Type B pancreatic cell (in vitro differentiated cells): ENCODE measurements around the gene SPATA3. TPM values are rescaled to one million over a fixed set of nuclear protein-coding genes. Genes with fewer than 3 reads are reported as not detected.
"Not testable (repeated sequence)": the region's sequence is repeated elsewhere in the genome, so short reads cannot be mapped to it uniquely, and the experiment has no call there.

Experiments
- DNase-seq: peaks from one replicate; pipeline ENCODE4 v3.0.0; 2021; ENCODE audit warnings: mixed read lengths; ENCODE audit not compliant: unreplicated experiment; ENCODE audit errors: extremely low spot score
- H3K27ac Mint-ChIP-seq: 2 replicates; pipeline ENCODE4 v1.8.0; 2021; ENCODE audit warnings: mild to moderate bottlenecking, mixed read lengths
- H3K27me3 Mint-ChIP-seq: 2 replicates; pipeline ENCODE4 v1.8.0; 2021; ENCODE audit warnings: mixed read lengths
- H3K36me3 Mint-ChIP-seq: 2 replicates; pipeline ENCODE4 v1.8.0; 2021; ENCODE audit warnings: mixed read lengths
- H3K4me1 Mint-ChIP-seq: one replicate; pipeline ENCODE4 v1.8.0; 2021; ENCODE audit warnings: mixed read lengths; ENCODE audit not compliant: unreplicated experiment
- H3K4me3 Mint-ChIP-seq: 2 replicates; pipeline ENCODE4 v1.8.0; 2021; ENCODE audit warnings: mild to moderate bottlenecking, mixed read lengths
- H3K9me3 Mint-ChIP-seq: 2 replicates; pipeline ENCODE4 v1.8.0; 2021; ENCODE audit warnings: mixed read lengths
- CTCF ChIP-seq: fragments of 200-600 bp; sonication (generic); conservative IDR thresholded peaks from 2 replicates; pipeline ENCODE4 v1.5.0; 2021; ENCODE audit warnings: antibody characterized with exemption, mild to moderate bottlenecking
- total RNA-seq: library from RNA; stranded (reverse); gene quantifications from 2 replicates; pipeline ENCODE4 v1.2.1, GENCODE V29; 2021; ENCODE audit warnings: low replicate concordance

The SPATA3 gene
- total RNA-seq, 1 donor from 2014 or later, result not detected

GRCh38 chr2:231013820-231014219, 17.9 kb downstream of the SPATA3 start:
- TF ChIP-seq CTCF, result no peak
- H3K9me3 Mint-ChIP-seq, result no peaks in the 10 kb centered on the region
- no peak overlapping the region for H3K27ac Mint-ChIP-seq
- H3K36me3 Mint-ChIP-seq, result no peaks in the 10 kb centered on the region
- H3K4me1 Mint-ChIP-seq, result peaks cover 10% of the 10 kb centered on the region
- DNase-seq, result no peak
- no peak overlapping the region for H3K4me3 Mint-ChIP-seq
- H3K27me3 Mint-ChIP-seq, result peaks cover 7% of the 10 kb centered on the region

- no peaks in the 10 kb centered on the region for H3K36me3 Mint-ChIP-seq
- H3K27ac Mint-ChIP-seq, result no peak overlapping the region
- H3K4me1 Mint-ChIP-seq, result peaks cover under 1% of the 10 kb centered on the region
- TF ChIP-seq CTCF, result no peak
- H3K4me3 Mint-ChIP-seq, result no peak overlapping the region
- peaks cover 7% of the 10 kb centered on the region for H3K27me3 Mint-ChIP-seq
- DNase-seq, result no peak
- no peaks in the 10 kb centered on the region for H3K9me3 Mint-ChIP-seq
Measured at GRCh38 chr2:231015478-231015877, 19.6 kb downstream of the SPATA3 start.

- no peak overlapping the region for H3K27ac Mint-ChIP-seq
- no peak for TF ChIP-seq CTCF
- no peaks in the 10 kb centered on the region for H3K4me1 Mint-ChIP-seq
- no peaks in the 10 kb centered on the region for H3K36me3 Mint-ChIP-seq
- no peak overlapping the region for H3K4me3 Mint-ChIP-seq
- no peak for DNase-seq
- H3K27me3 Mint-ChIP-seq, result peaks cover 7% of the 10 kb centered on the region
- no peaks in the 10 kb centered on the region for H3K9me3 Mint-ChIP-seq
Measured at GRCh38 chr2:231015926-231016325, 20.0 kb downstream of the SPATA3 start.

GRCh38 chr2:231016566-231017230, 20.8 kb downstream of the SPATA3 start:
- no peak for TF ChIP-seq CTCF
- Mint-ChIP-seq H3K27ac (no peak overlapping the region), H3K27me3 (peaks cover 7% of the 10 kb centered on the region), H3K36me3 (no peaks in the 10 kb centered on the region), H3K4me3 (no peak overlapping the region), H3K9me3 (no peaks in the 10 kb centered on the region), H3K4me1 (no peaks in the 10 kb centered on the region)
- DNase-seq, result no peak

GRCh38 chr2:231017231-231017598, 21.3 kb downstream of the SPATA3 start:
- H3K4me3 Mint-ChIP-seq, result no peak overlapping the region
- no peak for DNase-seq
- peaks cover 7% of the 10 kb centered on the region for H3K27me3 Mint-ChIP-seq
- no peaks in the 10 kb centered on the region for H3K4me1 Mint-ChIP-seq
- H3K36me3 Mint-ChIP-seq, result no peaks in the 10 kb centered on the region
- no peak for TF ChIP-seq CTCF
- no peaks in the 10 kb centered on the region for H3K9me3 Mint-ChIP-seq
- no peak overlapping the region for H3K27ac Mint-ChIP-seq

- Mint-ChIP-seq H3K27me3 (peaks cover 3% of the 10 kb centered on the region), H3K36me3 (no peaks in the 10 kb centered on the region), H3K9me3 (no peaks in the 10 kb centered on the region), H3K4me3 (no peak overlapping the region), H3K4me1 (no peaks in the 10 kb centered on the region), H3K27ac (no peak overlapping the region)
- TF ChIP-seq CTCF, result no peak
- DNase-seq, result no peak
Measured at GRCh38 chr2:231018184-231018583, 22.3 kb downstream of the SPATA3 start.

- H3K27ac Mint-ChIP-seq, DNase-seq, H3K4me3 Mint-ChIP-seq, H3K27me3 Mint-ChIP-seq, H3K4me1 Mint-ChIP-seq, H3K36me3 Mint-ChIP-seq, H3K9me3 Mint-ChIP-seq: not testable (repeated sequence)
Measured at GRCh38 chr2:231025059-231025458, 29.1 kb downstream of the SPATA3 start.
